BJ (cell line): ENCODE results near the gene ZNF385C. TPM values are rescaled to one million over a fixed set of nuclear protein-coding genes. Genes with fewer than 3 reads are reported as not detected.
A peak's percentile ranks its signal among the peaks of the same experiment; 100 is the strongest.

Experiments
- CTCF ChIA-PET: fragments of 350-600 bp; formaldehyde crosslinking; extraction: SDS; loops from one replicate; lab custom pipeline; 2021; ENCODE audit warnings: antibody characterized with exemption, inconsistent platforms; lab: Yijun Ruan, JAX
- POLR2A ChIA-PET: fragments of 300-600 bp; sonication (Branson Sonifier 250); formaldehyde crosslinking; extraction: SDS; loops from one replicate; lab custom pipeline; 2021; ENCODE audit warnings: antibody characterized with exemption; lab: Charles Lee
- DNase-seq: peaks from one replicate; pipeline ENCODE4 v3.0.0-alpha.2; 2011; ENCODE audit warnings: low read depth
- H3K27me3 ChIP-seq: 2 replicates; pipeline ENCODE4 v1.6.0; 2011; ENCODE audit warnings: low read length; ENCODE audit not compliant: control insufficient read depth, insufficient read depth
- H3K36me3 ChIP-seq: 2 replicates; pipeline ENCODE4 v1.5.1; 2011; ENCODE audit warnings: low read length; ENCODE audit not compliant: control insufficient read depth, insufficient read depth
- H3K4me3 ChIP-seq: 2 replicates; pipeline ENCODE4 v1.5.1; 2011; ENCODE audit warnings: low read depth, mild to moderate bottlenecking, control low read depth, low read length
- polyA plus RNA-seq: library from polyadenylated mRNA; depleted of rRNA; stranded (reverse); fragments of >200 nt; gene quantifications from 2 replicates; pipeline ENCODE4 v1.2.3, GENCODE V29; 2011
- TF ChIP-seq, protein P1 (sequence below): IDR thresholded peaks from 2 replicates; pipeline ENCODE4 v1.5.1; 2011; ENCODE audit warnings: low read depth, mild to moderate bottlenecking, control low read depth, inconsistent platforms, low read length, moderate library complexity; ENCODE audit not compliant: insufficient read depth

The ZNF385C gene
- polyA plus RNA-seq, 1 experiment, result not detected

DNA sequence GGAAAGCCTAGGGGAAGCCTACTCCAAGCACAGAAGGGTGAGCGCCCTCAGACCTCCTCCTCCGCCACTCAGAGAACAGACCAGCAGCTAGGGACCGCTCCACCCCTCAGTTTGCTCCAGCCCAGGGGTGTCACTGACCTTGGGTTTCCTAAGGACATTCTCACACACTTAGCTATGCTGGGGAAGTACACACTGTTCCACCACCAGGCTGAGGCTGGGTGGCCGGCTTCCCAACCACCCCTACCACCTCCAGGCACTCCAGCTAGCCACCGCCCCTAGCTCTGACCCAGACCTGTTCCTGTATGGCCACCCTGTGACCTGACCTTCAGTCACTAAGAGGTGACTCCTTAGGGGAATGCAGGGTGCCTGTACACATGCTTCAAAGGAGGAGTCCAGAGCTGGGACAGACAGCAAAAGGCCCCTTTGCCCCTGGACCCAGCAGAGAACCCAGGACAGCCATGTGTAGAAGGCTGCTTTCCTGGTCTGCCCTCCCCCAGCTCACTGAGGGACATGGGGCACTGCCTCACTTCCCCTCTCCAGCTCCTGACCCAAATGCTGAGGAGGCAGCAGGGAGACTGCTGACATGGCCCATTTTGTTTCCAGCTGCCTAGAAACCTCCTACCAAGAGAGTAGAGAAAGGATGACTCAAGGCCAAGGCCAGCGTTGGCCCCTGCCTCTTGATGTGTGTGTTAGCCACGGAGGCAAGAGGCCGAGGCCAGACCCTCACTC, 31.0 kb upstream of the ZNF385C start:
- peaks cover 33% of the 10 kb centered on the region for H3K36me3 ChIP-seq
- ChIA-PET POLR2A (no interaction called here), CTCF (interaction anchor here (0.6 to 1.6 kb wide), 3 partner anchors 8 to 368 kb away, joined by 3 to 4 read pairs (median 3); partner anchors contain the start of gene KAT2A)
- TF ChIP-seq, protein P1, sequence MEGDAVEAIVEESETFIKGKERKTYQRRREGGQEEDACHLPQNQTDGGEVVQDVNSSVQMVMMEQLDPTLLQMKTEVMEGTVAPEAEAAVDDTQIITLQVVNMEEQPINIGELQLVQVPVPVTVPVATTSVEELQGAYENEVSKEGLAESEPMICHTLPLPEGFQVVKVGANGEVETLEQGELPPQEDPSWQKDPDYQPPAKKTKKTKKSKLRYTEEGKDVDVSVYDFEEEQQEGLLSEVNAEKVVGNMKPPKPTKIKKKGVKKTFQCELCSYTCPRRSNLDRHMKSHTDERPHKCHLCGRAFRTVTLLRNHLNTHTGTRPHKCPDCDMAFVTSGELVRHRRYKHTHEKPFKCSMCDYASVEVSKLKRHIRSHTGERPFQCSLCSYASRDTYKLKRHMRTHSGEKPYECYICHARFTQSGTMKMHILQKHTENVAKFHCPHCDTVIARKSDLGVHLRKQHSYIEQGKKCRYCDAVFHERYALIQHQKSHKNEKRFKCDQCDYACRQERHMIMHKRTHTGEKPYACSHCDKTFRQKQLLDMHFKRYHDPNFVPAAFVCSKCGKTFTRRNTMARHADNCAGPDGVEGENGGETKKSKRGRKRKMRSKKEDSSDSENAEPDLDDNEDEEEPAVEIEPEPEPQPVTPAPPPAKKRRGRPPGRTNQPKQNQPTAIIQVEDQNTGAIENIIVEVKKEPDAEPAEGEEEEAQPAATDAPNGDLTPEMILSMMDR, result no peak
- H3K27me3 ChIP-seq, result no peaks in the 10 kb centered on the region
- no peak overlapping the region for H3K4me3 ChIP-seq
- DNase-seq, result no peak

DNA sequence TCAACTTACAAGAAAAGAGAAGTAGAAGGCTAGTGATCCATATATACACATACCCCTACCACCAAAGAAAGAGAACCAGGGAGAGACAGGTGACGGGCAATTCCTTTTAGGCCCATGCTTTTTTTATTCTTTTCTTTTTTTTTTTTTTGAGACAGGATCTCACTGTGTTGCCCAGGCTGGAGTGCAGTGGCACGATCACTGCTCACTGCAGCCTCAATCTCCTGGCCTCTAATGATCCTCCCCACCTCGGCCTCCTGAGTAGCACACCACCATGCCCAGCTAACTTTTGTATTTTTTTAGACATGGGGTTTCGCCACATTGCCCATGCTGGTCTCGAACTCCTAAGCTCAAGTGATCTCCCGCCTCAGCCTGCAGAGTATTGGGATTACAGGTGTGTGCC, 29.1 kb upstream of the ZNF385C start:
- DNase-seq, result no peak
- peaks cover 33% of the 10 kb centered on the region for H3K36me3 ChIP-seq
- ChIA-PET CTCF (no interaction called here), POLR2A (no interaction called here)
- TF ChIP-seq, protein P1, result no peak
- H3K27me3 ChIP-seq, result no peaks in the 10 kb centered on the region
- H3K4me3 ChIP-seq, result no peak overlapping the region

DNA sequence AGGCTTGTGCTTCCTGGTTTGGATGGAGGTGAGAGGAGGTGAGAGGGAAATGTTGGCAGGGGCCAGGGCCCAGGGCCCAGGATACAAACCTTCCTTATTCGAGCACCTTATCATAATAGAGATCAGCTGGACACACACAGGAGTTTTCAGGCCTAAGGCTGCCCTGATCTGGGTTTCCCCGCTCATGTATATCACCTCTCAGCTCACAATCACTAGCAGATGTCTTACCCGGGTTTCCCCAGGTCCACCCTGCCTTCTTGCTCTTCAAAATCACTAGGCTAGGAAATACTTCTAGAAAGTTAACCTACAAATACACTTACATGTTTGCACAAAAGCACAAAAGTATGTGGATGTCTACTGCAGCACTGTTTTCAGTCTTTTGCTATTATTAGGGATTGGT, 28.6 kb upstream of the ZNF385C start:
- CTCF ChIA-PET, result no interaction called here
- TF ChIP-seq, protein P1, result no peak
- Histone ChIP-seq H3K36me3 (peaks cover 33% of the 10 kb centered on the region), H3K4me3 (no peak overlapping the region), H3K27me3 (no peaks in the 10 kb centered on the region)
- POLR2A ChIA-PET, result no interaction called here
- no peak for DNase-seq

DNA sequence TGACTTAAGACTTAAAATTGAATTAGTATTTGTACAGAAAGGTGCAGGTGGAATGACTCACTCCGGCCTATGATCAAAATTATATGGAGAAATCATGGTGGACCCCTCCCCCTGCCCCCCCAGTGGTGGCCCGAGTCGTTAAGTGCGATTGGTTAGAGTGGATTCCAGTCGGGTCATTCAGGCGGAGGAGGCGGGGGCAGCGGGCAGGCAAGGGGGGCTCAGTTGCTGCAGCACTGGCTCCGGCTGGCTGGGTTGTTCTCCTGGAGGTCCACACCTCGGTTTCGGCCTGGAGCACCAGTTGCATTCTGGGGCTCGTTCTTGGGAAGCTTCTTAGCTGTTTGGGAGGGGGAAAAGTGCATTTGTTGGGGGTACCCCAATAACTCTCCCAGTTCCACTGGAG, 27.3 kb upstream of the ZNF385C start:
- H3K36me3 ChIP-seq, result peaks cover 33% of the 10 kb centered on the region
- ChIA-PET POLR2A (interaction anchor here (0.6 kb wide), 1 partner anchor 14 kb away, joined by 4 read pairs; no protein-coding TSS in a partner anchor), CTCF (interaction anchor here (0.6 to 1.4 kb wide), 3 partner anchors 8 to 235 kb away, joined by 3 read pairs; no protein-coding TSS in a partner anchor)
- H3K4me3 ChIP-seq, result no peak overlapping the region
- DNase-seq, result no peak
- TF ChIP-seq, protein P1, result no peak
- H3K27me3 ChIP-seq, result no peaks in the 10 kb centered on the region

DNA sequence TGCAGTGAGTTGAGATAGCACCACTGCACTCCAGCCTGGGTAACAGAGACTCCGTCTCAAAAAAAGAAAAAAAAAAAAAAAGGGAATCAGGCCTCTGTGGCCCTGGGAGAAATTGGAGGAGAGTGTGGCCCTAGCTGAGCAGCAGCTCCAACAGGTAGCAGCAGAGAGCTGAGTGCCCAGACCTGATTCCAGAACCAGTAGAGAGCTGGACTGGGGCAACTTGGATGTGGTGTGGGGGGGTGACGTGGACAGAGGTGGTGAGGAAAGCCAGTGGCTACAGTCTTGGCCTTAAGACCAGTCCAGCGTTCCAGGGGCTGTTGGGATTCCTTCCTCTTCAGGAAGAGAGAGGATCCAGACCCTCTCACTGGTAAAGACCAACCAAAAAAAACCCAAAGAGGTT, 26.0 kb upstream of the ZNF385C start:
- no peak for DNase-seq
- Histone ChIP-seq H3K4me3 (no peak overlapping the region), H3K36me3 (peaks cover 25% of the 10 kb centered on the region), H3K27me3 (no peaks in the 10 kb centered on the region)
- TF ChIP-seq, protein P1, result peak; percentile 9; the same call in 1 of the 2 replicates
- POLR2A ChIA-PET, result interaction anchor here (0.6 kb wide), 1 partner anchor 197 kb away, joined by 10 read pairs; no protein-coding TSS in a partner anchor
- CTCF ChIA-PET, result interaction anchor here (0.6 to 1.4 kb wide), 3 partner anchors 9 to 161 kb away, joined by 3 read pairs; no protein-coding TSS in a partner anchor
